Myocyte (in vitro differentiated cells): Measurements from ENCODE around the gene HSD17B12. TPM values are rescaled to one million over a fixed set of nuclear protein-coding genes. Genes with fewer than 3 reads are reported as not detected.
"Not testable (repeated sequence)": the region's sequence is repeated elsewhere in the genome, so short reads cannot be mapped to it uniquely, and the experiment has no call there.

Experiments
- DNase-seq: peaks from one replicate; pipeline ENCODE4 v3.0.0-alpha.2; 2012; ENCODE audit warnings: low read depth
- polyA plus RNA-seq: library from polyadenylated mRNA; unstranded; fragments of >200 nt; gene quantifications from one replicate; pipeline ENCODE4 v1.2.1, GENCODE V29; 2012; ENCODE audit warnings: missing spikeins
- total RNA-seq: library from RNA; depleted of rRNA; stranded (reverse); fragments of >200 nt; gene quantifications from 2 replicates; pipeline ENCODE4 v1.2.3, GENCODE V29; 2014

Gene HSD17B12
- 51.9 and 82.2 TPM in 2 replicates for total RNA-seq
- 24.1 TPM for polyA plus RNA-seq

DNA sequence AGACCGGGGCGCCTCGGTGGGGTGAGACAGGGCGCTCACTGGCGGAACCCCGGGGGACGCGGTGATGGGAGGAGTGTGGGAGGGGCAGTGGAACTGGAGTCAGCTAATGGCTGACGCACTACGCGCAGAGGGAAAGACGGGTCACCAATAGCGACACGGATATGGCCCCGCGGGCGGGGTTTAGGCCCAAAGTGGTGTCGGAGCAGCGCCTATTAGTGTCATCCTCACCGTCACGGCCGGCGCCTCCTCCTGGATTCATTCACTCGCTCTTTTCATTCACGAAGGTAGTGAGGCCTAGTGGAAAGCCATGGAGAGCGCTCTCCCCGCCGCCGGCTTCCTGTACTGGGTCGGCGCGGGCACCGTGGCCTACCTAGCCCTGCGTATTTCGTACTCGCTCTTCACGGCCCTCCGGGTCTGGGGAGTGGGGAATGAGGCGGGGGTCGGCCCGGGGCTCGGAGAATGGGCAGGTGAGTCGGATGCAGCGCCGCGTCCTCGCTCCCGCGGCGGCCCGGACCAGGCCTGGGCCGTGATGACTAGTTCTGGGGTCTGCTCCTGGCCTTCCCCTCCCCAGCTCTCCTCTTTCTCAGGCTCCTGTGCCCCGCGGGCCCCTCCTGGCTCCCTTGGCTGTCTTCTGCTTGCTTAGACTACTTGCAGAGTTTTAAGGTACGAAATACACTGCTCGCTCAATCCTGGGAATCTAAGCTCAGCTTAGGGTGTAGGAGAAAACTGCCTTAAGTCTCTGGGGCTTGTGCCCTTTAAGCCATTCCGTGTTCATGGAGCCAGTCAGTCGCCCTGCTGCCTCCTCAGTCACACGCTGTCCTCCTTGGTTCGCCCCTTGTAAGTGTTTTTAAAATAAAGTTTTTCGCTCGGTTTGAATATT, at the start of gene HSD17B12:
TSS of gene HSD17B12 (plus strand) at position 218 of the 880 bp plus-strand sequence. CDS start at position 308, 90 bp downstream.
- peak; percentile 100 for DNase-seq

DNA sequence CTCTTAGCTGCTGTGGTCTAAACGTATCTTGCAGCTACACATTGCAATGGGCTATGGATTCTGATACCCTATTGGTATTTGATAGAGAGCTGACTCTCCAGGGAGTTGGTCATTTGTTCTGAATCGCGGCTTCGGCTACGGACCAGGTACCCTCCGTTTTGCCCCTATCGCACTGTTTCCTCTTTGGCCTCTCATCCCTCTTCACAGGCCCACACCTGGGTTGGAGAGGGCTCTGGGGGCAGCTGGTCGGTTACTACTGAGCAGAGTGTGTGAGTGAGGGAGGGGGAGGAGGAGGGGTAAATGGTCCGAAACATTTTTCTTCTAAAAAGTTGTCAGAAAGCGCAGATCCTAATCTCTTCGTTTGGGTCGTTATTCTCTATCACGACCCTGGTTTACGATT, 48.8 kb upstream of the HSD17B12 start:
- no peak for DNase-seq

GRCh38 chr11:43632181-43632580, 48.4 kb upstream of the HSD17B12 start:
- no peak for DNase-seq

- DNase-seq: no peak
Observed at GRCh38 chr11:43638717-43639116, 41.8 kb upstream of the HSD17B12 start.

- no peak for DNase-seq
Observed at GRCh38 chr11:43639224-43639623, 41.3 kb upstream of the HSD17B12 start.

GRCh38 chr11:43639920-43640319, 40.6 kb upstream of the HSD17B12 start:
- DNase-seq: no peak

DNA sequence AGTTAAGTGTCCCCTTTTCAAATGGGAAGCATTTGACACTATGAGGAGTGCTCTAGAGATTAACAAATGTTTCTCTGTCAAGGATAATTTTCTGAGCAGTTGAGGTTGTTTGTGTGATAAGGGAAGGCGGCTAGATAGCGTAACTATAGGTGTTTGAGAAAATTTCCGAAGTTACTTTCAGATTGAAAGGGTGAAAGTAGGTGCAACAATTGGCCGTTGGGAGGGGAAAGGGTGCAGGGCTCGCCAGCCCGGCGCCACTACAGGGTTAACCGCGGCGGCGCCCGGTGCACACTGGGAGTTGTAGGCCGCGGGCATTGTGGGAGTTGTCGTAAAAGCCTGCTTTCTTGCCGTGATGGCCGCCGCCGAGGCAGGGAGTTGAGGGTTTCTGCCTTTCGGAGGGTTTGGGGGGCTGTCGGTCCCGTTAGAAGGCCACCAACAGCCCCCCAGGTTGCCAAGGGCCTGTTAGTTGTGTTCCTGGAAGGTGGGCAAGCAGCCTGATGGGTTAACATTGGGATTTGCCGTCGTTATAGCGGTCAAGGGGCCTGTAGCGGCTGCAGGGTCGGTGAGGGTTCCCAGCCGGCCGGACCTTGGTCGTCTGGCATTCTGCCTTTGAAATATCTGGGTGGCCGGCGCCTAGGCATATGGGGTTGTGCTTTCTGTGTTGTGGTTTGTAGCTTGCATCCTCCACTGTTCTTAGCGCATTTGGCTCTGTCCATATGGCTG, 36.5 kb upstream of the HSD17B12 start:
- peak; percentile 87 for DNase-seq

DNA sequence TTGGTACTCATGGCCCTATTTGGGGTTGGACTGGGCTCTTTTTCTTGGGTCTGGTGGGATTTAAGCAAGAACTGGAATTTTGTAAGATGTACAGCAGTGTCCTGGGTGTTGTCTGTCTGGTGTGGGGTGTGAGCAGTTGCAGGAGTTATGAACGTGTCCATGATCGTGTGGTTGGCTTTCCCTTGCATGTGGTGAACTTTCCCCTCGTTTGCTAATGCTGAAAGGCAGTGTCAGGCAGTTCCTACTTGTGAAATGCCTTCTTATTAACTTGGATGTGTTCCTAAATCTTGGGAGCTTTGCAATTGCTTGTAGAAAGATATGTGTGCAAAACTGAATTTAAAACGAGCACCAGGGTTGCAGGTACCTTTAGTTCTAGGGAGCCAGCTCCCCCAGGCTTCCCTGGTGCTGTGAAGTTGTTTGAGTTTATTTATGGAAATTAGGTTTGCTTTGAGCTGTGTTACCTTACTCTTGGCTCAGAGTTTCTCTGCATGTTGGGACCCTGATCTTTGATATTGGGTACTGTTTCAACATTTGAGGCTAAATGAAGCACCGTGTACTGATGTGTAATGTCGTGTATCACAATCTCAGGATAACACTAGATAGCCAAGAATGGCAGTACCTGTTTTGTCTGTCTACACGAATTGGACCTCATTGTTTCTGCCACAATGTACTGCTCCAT, 35.8 kb upstream of the HSD17B12 start:
- DNase-seq: peak; percentile 8

DNA sequence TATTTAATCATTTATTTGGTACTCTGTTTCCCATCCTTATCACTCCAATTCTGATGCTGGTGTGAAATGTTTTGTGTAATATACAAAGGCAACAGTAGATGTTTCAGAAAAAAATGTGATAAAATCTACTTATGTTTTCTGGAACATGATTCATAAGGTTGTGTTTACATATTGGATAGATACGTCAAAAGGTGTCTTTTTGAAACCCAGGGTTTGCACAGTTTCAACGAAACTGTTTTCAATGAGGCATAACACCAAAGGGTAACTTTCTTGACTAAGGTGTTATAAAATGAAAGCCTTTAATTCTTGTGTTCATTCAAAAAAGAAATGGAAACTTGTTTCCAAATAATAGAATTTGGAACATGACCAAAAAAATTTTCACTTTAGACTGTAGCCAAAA, 33.8 kb upstream of the HSD17B12 start:
- no peak for DNase-seq

- no peak for DNase-seq
Observed at GRCh38 chr11:43648888-43649287, 31.6 kb upstream of the HSD17B12 start.

- no peak for DNase-seq
Observed at GRCh38 chr11:43649501-43649900, 31.0 kb upstream of the HSD17B12 start.

GRCh38 chr11:43649921-43650320, 30.6 kb upstream of the HSD17B12 start:
- no peak for DNase-seq

DNA sequence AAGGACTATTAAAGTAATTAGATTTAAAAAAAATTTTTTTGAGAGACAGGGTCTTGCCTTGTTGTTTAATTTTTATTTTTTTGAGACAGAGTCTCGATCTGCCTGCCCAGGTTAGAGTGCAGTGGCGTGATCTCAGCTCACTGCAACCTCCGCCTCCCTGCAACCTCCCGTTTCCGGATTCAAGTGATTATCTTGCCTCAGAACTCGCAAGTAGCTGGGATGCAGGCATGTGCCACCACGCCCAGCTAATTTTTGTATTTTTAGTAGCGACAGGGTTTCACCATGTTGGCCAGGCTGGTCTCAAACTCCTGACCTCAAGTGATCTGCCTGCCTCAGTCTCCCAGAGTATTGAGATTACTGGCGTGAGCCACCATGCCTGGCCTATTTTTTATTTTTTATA, 17.5 kb upstream of the HSD17B12 start:
- DNase-seq: not testable (repeated sequence)

- no peak for DNase-seq
Observed at GRCh38 chr11:43664295-43664694, 16.2 kb upstream of the HSD17B12 start.

DNA sequence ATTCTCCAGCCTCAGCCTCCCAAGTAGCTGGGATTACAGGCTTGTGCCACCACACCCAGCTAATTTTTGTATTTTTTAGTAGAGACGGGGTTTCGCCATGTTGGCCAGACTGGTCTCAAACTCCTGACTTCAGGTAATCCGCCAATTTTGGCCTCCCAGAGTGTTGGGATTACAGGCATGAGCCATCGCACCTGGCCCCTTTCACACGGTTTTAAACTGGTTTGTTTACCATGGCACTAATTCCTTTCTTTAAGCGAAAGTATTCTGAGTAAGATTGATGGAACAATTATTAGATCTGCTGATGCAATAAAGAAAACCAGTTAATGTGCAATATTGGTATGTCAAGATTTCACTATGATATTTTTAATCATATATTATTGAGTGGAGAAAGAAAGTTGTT, 9.3 kb upstream of the HSD17B12 start:
- DNase-seq: not testable (repeated sequence)

GRCh38 chr11:43674560-43674959, 6.0 kb upstream of the HSD17B12 start:
- DNase-seq: no peak

DNA sequence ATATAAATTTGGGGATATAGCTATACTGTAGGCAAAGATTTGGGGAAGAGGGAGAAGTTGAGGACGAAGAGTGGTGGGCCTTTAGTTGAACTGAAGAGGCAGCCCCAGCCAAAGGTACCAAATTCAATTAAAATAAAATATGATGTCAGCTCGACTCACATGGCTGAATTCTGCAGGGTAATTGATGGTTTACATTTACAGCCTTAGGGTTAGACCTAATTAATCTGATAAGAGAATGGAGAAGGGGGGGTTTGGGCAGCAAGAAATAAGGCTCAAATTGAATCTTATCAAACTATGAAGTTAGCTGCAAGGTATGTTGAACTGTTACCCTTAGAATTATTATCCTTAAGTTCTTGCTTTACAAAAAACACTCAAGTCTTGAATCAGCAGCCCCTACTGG, 3.6 kb upstream of the HSD17B12 start:
- DNase-seq: no peak

DNA sequence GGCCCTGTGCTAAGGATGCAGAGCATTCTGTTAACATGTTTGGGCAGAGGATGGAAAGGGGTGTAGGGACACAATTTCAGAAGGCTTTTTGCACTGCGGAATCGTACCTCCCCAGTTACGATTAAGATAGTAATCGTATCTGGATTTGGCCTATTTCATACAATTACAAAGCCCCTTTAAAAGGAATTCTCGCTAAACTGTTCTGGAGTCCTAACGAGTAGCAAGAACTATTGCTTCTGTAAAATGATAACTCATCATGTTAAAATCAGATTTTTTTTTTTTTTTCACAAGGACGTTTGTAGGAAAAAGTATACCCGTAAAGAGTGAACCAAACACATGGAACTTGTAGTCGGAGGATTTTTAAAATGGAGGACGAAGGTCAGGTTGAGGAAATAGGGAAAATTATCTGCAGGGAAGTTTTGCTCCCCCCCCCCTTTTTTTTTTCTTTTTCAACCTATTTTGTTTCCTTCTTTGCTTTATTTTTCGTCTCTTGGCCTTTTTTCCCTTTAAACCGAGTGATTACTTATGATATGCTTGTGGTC, 934 bp downstream of the HSD17B12 start:
- DNase-seq: no peak

DNA sequence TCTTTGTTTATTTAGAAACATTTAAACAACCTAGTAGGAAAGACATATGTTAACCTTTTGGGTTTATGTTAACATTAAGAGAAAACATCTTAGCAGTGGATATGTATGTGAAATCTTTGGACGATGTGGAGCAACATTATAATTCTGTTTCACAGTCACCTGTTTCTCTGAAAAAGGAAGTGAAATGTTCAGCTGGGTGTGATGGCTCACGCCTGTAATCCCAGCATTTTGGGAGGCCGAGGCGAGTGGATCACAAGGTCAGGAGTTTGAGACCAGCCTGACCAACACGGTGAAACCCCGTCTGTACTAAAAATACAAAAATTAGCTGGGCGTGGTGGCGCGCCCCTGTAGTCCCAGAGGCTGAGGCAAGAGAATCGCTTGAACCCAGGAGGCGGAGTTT, 1.5 kb downstream of the HSD17B12 start:
- DNase-seq: not testable (repeated sequence)

- DNase-seq: no peak
Observed at GRCh38 chr11:43685440-43685839, 4.9 kb downstream of the HSD17B12 start.

- DNase-seq: no peak
Observed at GRCh38 chr11:43686207-43686606, 5.7 kb downstream of the HSD17B12 start.
